HCT116 (cell line): Measurements from ENCODE around the gene MCC. TPM values are rescaled to one million over a fixed set of nuclear protein-coding genes. Genes with fewer than 3 reads are reported as not detected.

Experiments used
- ATAC-seq: fragments of 200-7000 bp; cut with Tn5 transposase; 2 replicates; pipeline ENCODE4 v1.9.1; 2020; ENCODE audit warnings: mild to moderate bottlenecking, moderate library complexity
- BruUV-seq: library from RNA; stranded (reverse); fragments of 400-500 nt; replicated peaks from 2 replicates; lab custom pipeline; 2021; lab: Mats Ljungman, UMichigan
- CTCF ChIA-PET: fragments of 300-600 bp; sonication (Branson Sonifier 250); formaldehyde crosslinking; loops from one replicate; lab custom pipeline; 2021; ENCODE audit warnings: antibody characterized with exemption; lab: Charles Lee
- POLR2A ChIA-PET: fragments of 300-600, 350-600 bp; sonication (Branson Sonifier 250); formaldehyde crosslinking; loops from one replicate; lab custom pipeline; 2021; ENCODE audit warnings: antibody characterized with exemption; lab: Charles Lee
- RAD21 ChIA-PET, 2 experiments: fragments of 300-600 bp; sonication (Branson Sonifier 250); formaldehyde crosslinking; loops; one replicate each; lab custom pipeline; 2023; ENCODE audit warnings: low total read pairs in 2 of 2; ENCODE audit not compliant: uncharacterized antibody in 2 of 2, unreplicated experiment in 2 of 2, low non-redundant PET in 1 of 2; lab: Charles Lee
- DNase-seq: peaks from one replicate; pipeline ENCODE4 v3.0.0-alpha.2; 2010; ENCODE audit warnings: low read depth, low spot score
- H2AFZ ChIP-seq: fragments of 200-600 bp; shearing (Covaris generic), sonication (generic); 2 replicates; pipeline ENCODE4 v1.6.1; 2017; ENCODE audit warnings: low read depth, mixed run types, mixed read lengths, antibody characterized with exemption, low read length; ENCODE audit not compliant: poor library complexity, severe bottlenecking
- H3K27ac ChIP-seq: 2 replicates; pipeline ENCODE4 v1.5.1; 2012; ENCODE audit warnings: low read depth, low read length
- H3K27me3 ChIP-seq: fragments of 200-600 bp; sonication (generic); 2 replicates; pipeline ENCODE4 v1.6.1; 2016; ENCODE audit warnings: mixed run types, low read length, mixed read lengths; ENCODE audit not compliant: insufficient read depth
- H3K36me3 ChIP-seq, 2 experiments: fragments of 200-500 bp in 1 of 2; fragments of 200-600 bp in 1 of 2; sonication (Bioruptor generic) in 1 of 2; sonication (generic) in 1 of 2; 2 replicates each; pipeline versions ENCODE4 v1.5.1 to v1.6.1; 2014 to 2016; ENCODE audit warnings: low read length in 2 of 2, inconsistent platforms in 1 of 2, mixed read lengths in 1 of 2, mixed run types in 1 of 2; ENCODE audit not compliant: insufficient read depth in 2 of 2, control insufficient read depth in 1 of 2
- H3K4me1 ChIP-seq, 2 experiments: fragments of 200-600 bp in 1 of 2; sonication (generic) in 1 of 2; 2 replicates each; pipeline versions ENCODE4 v1.5.1 to v1.6.1; 2012 to 2017; ENCODE audit warnings: low read length in 2 of 2, inconsistent platforms in 1 of 2, mild to moderate bottlenecking in 1 of 2, mixed read lengths in 1 of 2, mixed run types in 1 of 2, moderate library complexity in 1 of 2; ENCODE audit not compliant: insufficient read depth in 2 of 2, control insufficient read depth in 1 of 2
- H3K4me2 ChIP-seq: fragments of 200-600 bp; sonication (generic); 2 replicates; pipeline ENCODE4 v1.6.1; 2017; ENCODE audit warnings: mixed run types, low read length, mixed read lengths
- H3K4me3 ChIP-seq, 2 experiments: fragments of 200-600 bp in 1 of 2; sonication (generic) in 1 of 2; replicated peaks in 1 of 2; 2 replicates each; pipeline ENCODE4 v1.5.1; 2011 to 2016; ENCODE audit warnings: low read length in 2 of 2, control low read depth in 1 of 2, low read depth in 1 of 2, mild to moderate bottlenecking in 1 of 2, mixed read lengths in 1 of 2, mixed run types in 1 of 2
- H3K79me2 ChIP-seq: fragments of 200-600 bp; sonication (generic); 2 replicates; pipeline ENCODE4 v1.6.1; 2017; ENCODE audit warnings: mild to moderate bottlenecking, mixed run types, low read length, moderate library complexity, mixed read lengths; ENCODE audit not compliant: insufficient read depth
- H3K9ac ChIP-seq: fragments of 200-600 bp; sonication (generic); 2 replicates; pipeline ENCODE4 v1.6.1; 2016; ENCODE audit warnings: low read length, mixed read lengths
- H3K9me2 ChIP-seq: fragments of 200-600 bp; sonication (generic), shearing (Covaris generic); 2 replicates; pipeline ENCODE4 v1.6.1; 2017; ENCODE audit warnings: mixed run types, mild to moderate bottlenecking, moderate library complexity; ENCODE audit not compliant: insufficient read depth
- H3K9me3 ChIP-seq, 2 experiments: fragments of 200-500 bp in 1 of 2; fragments of 200-600 bp in 1 of 2; sonication (Bioruptor generic) in 1 of 2; sonication (generic) in 1 of 2; 2 replicates each; pipeline ENCODE4 v1.6.1; 2014 to 2017; ENCODE audit warnings: low read length in 2 of 2, mixed read lengths in 2 of 2, inconsistent platforms in 1 of 2, low read depth in 1 of 2, mild to moderate bottlenecking in 1 of 2, mixed run types in 1 of 2, moderate library complexity in 1 of 2; ENCODE audit not compliant: control insufficient read depth in 1 of 2, insufficient read depth in 1 of 2
- H4K20me1 ChIP-seq: fragments of 200-600 bp; sonication (generic), shearing (Covaris generic); 2 replicates; pipeline ENCODE4 v1.6.1; 2017; ENCODE audit warnings: mixed run types, mild to moderate bottlenecking, moderate library complexity; ENCODE audit not compliant: insufficient read depth
- ELF1 ChIP-seq: IDR thresholded peaks from 2 replicates; pipeline ENCODE4 v1.6.1; 2012; ENCODE audit warnings: low read depth, borderline replicate concordance
- EZH2 ChIP-seq: fragments of 200-600 bp; sonication (generic); IDR thresholded peaks from 2 replicates; pipeline ENCODE4 v1.6.1; 2017; ENCODE audit warnings: antibody characterized with exemption, mixed run types
- FOSL1 ChIP-seq: IDR thresholded peaks from 2 replicates; pipeline ENCODE4 v1.6.1; 2012; ENCODE audit warnings: low read depth
- JUND ChIP-seq: IDR thresholded peaks from 2 replicates; pipeline ENCODE4 v1.6.1; 2012
- POLR2A ChIP-seq: IDR thresholded peaks from 2 replicates; pipeline ENCODE4 v1.7.0; 2011; ENCODE audit warnings: borderline replicate concordance; ENCODE audit not compliant: insufficient read depth, insufficient read length; ENCODE audit errors: extremely low read depth
- RAD21 ChIP-seq: IDR thresholded peaks from 2 replicates; pipeline ENCODE4 v1.6.1; 2012; ENCODE audit warnings: low read depth, mild to moderate bottlenecking
- REST ChIP-seq: IDR thresholded peaks from 2 replicates; pipeline ENCODE4 v1.6.1; 2012; ENCODE audit warnings: low read depth
- SIN3A ChIP-seq: IDR thresholded peaks from 2 replicates; pipeline ENCODE4 v1.6.1; 2012; ENCODE audit warnings: low read depth
- SP1 ChIP-seq: IDR thresholded peaks from 2 replicates; pipeline ENCODE4 v1.6.1; 2012; ENCODE audit warnings: low read depth
- YY1 ChIP-seq: IDR thresholded peaks from 2 replicates; pipeline ENCODE4 v1.6.1; 2011; ENCODE audit warnings: low read length, low read depth, moderate library complexity, mild to moderate bottlenecking; ENCODE audit not compliant: insufficient replicate concordance; ENCODE audit errors: extremely low read depth
- ZFX ChIP-seq: fragments of 450-650 bp; IDR thresholded peaks from 2 replicates; pipeline ENCODE4 v1.6.1; 2017
- intact Hi-C: fragments of 100-400 bp; cut with micrococcal nuclease; formaldehyde crosslinking; loops from 2 replicates; pipeline ENCODE4 v1.10.0; 2022
- total RNA-seq: library from RNA; stranded (reverse); gene quantifications from one replicate; pipeline ENCODE4 v1.2.1, GENCODE V29; 2021; ENCODE audit not compliant: unreplicated experiment
- TF ChIP-seq, protein P1 (sequence below): IDR thresholded peaks from 2 replicates; pipeline ENCODE4 v1.6.1; 2011; ENCODE audit warnings: mild to moderate bottlenecking, low read length, moderate library complexity; ENCODE audit not compliant: insufficient replicate concordance; ENCODE audit errors: extremely low read depth

Gene MCC
- total RNA-seq, 1 experiment from 2014 or later: 20.1 TPM

- ChIA-PET CTCF (no interaction called here), POLR2A (no interaction called here), RAD21 (no interaction called here)
- DNase-seq (no peak), ATAC-seq (no peak)
- Histone ChIP-seq H3K27ac (no peak overlapping the region), H3K36me3 (no peaks in the 10 kb centered on the region), H3K9ac (no peak overlapping the region), H3K4me3 (no peak overlapping the region), H2AFZ (no peak overlapping the region), H3K4me1 (no peaks in the 10 kb centered on the region), H3K79me2 (no peaks in the 10 kb centered on the region), H3K27me3 (no peaks in the 10 kb centered on the region), H4K20me1 (no peaks in the 10 kb centered on the region), H3K9me3 (no peaks in the 10 kb centered on the region), H3K9me2 (no peaks in the 10 kb centered on the region), H3K4me2 (no peak overlapping the region)
- no peak for TF ChIP-seq YY1
- TF ChIP-seq ELF1: no peak
- TF ChIP-seq POLR2A: no peak
- TF ChIP-seq REST: no peak
- no peak for TF ChIP-seq FOSL1
- no peak for TF ChIP-seq SP1
- TF ChIP-seq EZH2: no peak
- no peak for TF ChIP-seq JUND
- no peak for TF ChIP-seq SIN3A
- TF ChIP-seq, protein P1, sequence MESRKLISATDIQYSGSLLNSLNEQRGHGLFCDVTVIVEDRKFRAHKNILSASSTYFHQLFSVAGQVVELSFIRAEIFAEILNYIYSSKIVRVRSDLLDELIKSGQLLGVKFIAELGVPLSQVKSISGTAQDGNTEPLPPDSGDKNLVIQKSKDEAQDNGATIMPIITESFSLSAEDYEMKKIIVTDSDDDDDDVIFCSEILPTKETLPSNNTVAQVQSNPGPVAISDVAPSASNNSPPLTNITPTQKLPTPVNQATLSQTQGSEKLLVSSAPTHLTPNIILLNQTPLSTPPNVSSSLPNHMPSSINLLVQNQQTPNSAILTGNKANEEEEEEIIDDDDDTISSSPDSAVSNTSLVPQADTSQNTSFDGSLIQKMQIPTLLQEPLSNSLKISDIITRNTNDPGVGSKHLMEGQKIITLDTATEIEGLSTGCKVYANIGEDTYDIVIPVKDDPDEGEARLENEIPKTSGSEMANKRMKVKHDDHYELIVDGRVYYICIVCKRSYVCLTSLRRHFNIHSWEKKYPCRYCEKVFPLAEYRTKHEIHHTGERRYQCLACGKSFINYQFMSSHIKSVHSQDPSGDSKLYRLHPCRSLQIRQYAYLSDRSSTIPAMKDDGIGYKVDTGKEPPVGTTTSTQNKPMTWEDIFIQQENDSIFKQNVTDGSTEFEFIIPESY: no peak
- TF ChIP-seq ZFX: no peak
- TF ChIP-seq RAD21: no peak
- intact Hi-C loops: no loop called here
- BruUV-seq: no TSS peak
Observed at GRCh38 chr5:113089653-113090335, 398.5 kb downstream of the MCC start.
